ENCODE data around the gene TGFBR3L. TPM values are rescaled to one million over a fixed set of nuclear protein-coding genes. Genes with fewer than 3 reads are reported as not detected.

TGFBR3L gene
- total and polyA plus RNA-seq, 5 donors from 2014 or later: 1.1 TPM; not detected in 4

GRCh38 chr19:7943444-7944176, 29.0 kb downstream of the TGFBR3L start, which contains the start of gene TIMM44:
Gene TIMM44, minus strand, starts transcription at chr19:7943666. Its CDS starts 15 bp downstream, at chr19:7943651.
- H3K4me1 ChIP-seq (ENCODE audit: control insufficient read depth, insufficient read depth, low read length, poor library complexity, severe bottlenecking): peaks cover 18% of the 10 kb centered on the region

GRCh38 chr19:7944177-7944761, 29.6 kb downstream of the TGFBR3L start:
- peaks cover 18% of the 10 kb centered on the region for H3K4me1 ChIP-seq (ENCODE audit: control insufficient read depth, insufficient read depth, low read length, poor library complexity, severe bottlenecking)
- H3K27me3 ChIP-seq (ENCODE audit: control insufficient read depth, insufficient read depth, low read length): no peaks in the 10 kb centered on the region
- peak overlapping the region; percentile 96 for H3K27ac ChIP-seq (ENCODE audit: insufficient read depth, low read length, poor library complexity, severe bottlenecking)
- Mint-ChIP-seq H3K4me1 (peaks cover 0 to 45% (median 22%) of the 10 kb centered on the region in 4 donors), H3K4me3 (peak overlapping the region; percentile 85 to 96 (median 93)), H3K27ac (peak overlapping the region; percentile 97 to 98 (median 98)), H3K36me3 (peaks cover 5% of the 10 kb centered on the region), H3K27me3 (peaks cover 4% of the 10 kb centered on the region), H3K9me3 (no peaks in the 10 kb centered on the region)
- H3K9me3 ChIP-seq (ENCODE audit: control insufficient read depth in 2 of 2, low read length in 2 of 2): no peaks in the 10 kb centered on the region
- peaks cover 12% of the 10 kb centered on the region for H3K36me3 ChIP-seq (ENCODE audit: control insufficient read depth, insufficient read depth, low read length)
- H3K4me3 ChIP-seq (ENCODE audit: low read depth, low read length): peak overlapping the region; percentile 80
- DNase-seq (peak; percentile 75 to 90 (median 83)), ATAC-seq (ENCODE audit: low read depth in 2 of 2) (peak; percentile 20)

More at GRCh38 chr19:7943444-7944176, 29.0 kb downstream of the TGFBR3L start, which contains the start of gene TIMM44:
- peak within 1 kb of the TSS; percentile 80 for H3K4me3 ChIP-seq (ENCODE audit: low read depth, low read length)
- H3K36me3 ChIP-seq (ENCODE audit: control insufficient read depth, insufficient read depth, low read length): peaks cover 12% of the 10 kb centered on the region
- Mint-ChIP-seq H3K27me3 (peaks cover 4% of the 10 kb centered on the region), H3K36me3 (peaks cover 5% of the 10 kb centered on the region), H3K4me1 (peaks cover 4 to 49% (median 24%) of the 10 kb centered on the region in 4 donors), H3K9me3 (no peaks in the 10 kb centered on the region), H3K27ac (peak within 1 kb of the TSS; percentile 97 to 98 (median 98)), H3K4me3 (peak within 1 kb of the TSS; percentile 85 to 96 (median 93))
- H3K9me3 ChIP-seq (ENCODE audit: control insufficient read depth in 2 of 2, low read length in 2 of 2): no peaks in the 10 kb centered on the region
- no peaks in the 10 kb centered on the region for H3K27me3 ChIP-seq (ENCODE audit: control insufficient read depth, insufficient read depth, low read length)
- DNase-seq (peak; percentile 98 to 100 (median 99)), ATAC-seq (ENCODE audit: low read depth in 2 of 2) (peak; percentile 97 to 98)
- H3K27ac ChIP-seq (ENCODE audit: insufficient read depth, low read length, poor library complexity, severe bottlenecking): peak within 1 kb of the TSS; percentile 96

- no peak for ATAC-seq (ENCODE audit: low read depth in 2 of 2)
- no peaks in the 10 kb centered on the region for H3K9me3 Mint-ChIP-seq
- Histone ChIP-seq H3K9me3 (ENCODE audit: control insufficient read depth in 2 of 2, low read length in 2 of 2) (no peaks in the 10 kb centered on the region), H3K27ac (ENCODE audit: insufficient read depth, low read length, poor library complexity, severe bottlenecking) (no peak overlapping the region), H3K4me1 (ENCODE audit: control insufficient read depth, insufficient read depth, low read length, poor library complexity, severe bottlenecking) (peaks cover 8% of the 10 kb centered on the region), H3K4me3 (ENCODE audit: low read depth, low read length) (no peak overlapping the region), H3K36me3 (ENCODE audit: control insufficient read depth, insufficient read depth, low read length) (no peaks in the 10 kb centered on the region), H3K27me3 (ENCODE audit: control insufficient read depth, insufficient read depth, low read length) (no peaks in the 10 kb centered on the region)
- no peaks in the 10 kb centered on the region for H3K36me3 Mint-ChIP-seq
- peaks cover under 1% of the 10 kb centered on the region for H3K27me3 Mint-ChIP-seq
- peaks cover 0 to 17% (median 8%) of the 10 kb centered on the region in 4 donors for H3K4me1 Mint-ChIP-seq
- no peak overlapping the region for H3K4me3 Mint-ChIP-seq
- H3K27ac Mint-ChIP-seq: no peak overlapping the region
- DNase-seq: no peak
Observed at GRCh38 chr19:7947939-7948338, 33.3 kb downstream of the TGFBR3L start.

- no peaks in the 10 kb centered on the region for H3K27me3 ChIP-seq (ENCODE audit: control insufficient read depth, insufficient read depth, low read length)
- H3K4me1 ChIP-seq (ENCODE audit: control insufficient read depth, insufficient read depth, low read length, poor library complexity, severe bottlenecking): no peaks in the 10 kb centered on the region
- H3K4me1 Mint-ChIP-seq: no peaks in the 10 kb centered on the region
Observed at GRCh38 chr19:7953060-7953459, 38.4 kb downstream of the TGFBR3L start.

GRCh38 chr19:7953576-7953975, 38.9 kb downstream of the TGFBR3L start:
- no peaks in the 10 kb centered on the region for H3K36me3 ChIP-seq (ENCODE audit: control insufficient read depth, insufficient read depth, low read length)
- no peaks in the 10 kb centered on the region for H3K4me1 ChIP-seq (ENCODE audit: control insufficient read depth, insufficient read depth, low read length, poor library complexity, severe bottlenecking)
- H3K27me3 ChIP-seq (ENCODE audit: control insufficient read depth, insufficient read depth, low read length): no peaks in the 10 kb centered on the region
- H3K27me3 Mint-ChIP-seq: no peaks in the 10 kb centered on the region
- no peak overlapping the region for H3K4me3 Mint-ChIP-seq
- H3K36me3 Mint-ChIP-seq: no peaks in the 10 kb centered on the region
- no peaks in the 10 kb centered on the region for H3K9me3 ChIP-seq (ENCODE audit: control insufficient read depth in 2 of 2, low read length in 2 of 2)
- ATAC-seq (ENCODE audit: low read depth in 2 of 2): no peak
- no peak for DNase-seq
- H3K9me3 Mint-ChIP-seq: no peaks in the 10 kb centered on the region
- no peak overlapping the region for H3K4me3 ChIP-seq (ENCODE audit: low read depth, low read length)
- no peak overlapping the region for H3K27ac ChIP-seq (ENCODE audit: insufficient read depth, low read length, poor library complexity, severe bottlenecking)
- H3K4me1 Mint-ChIP-seq: no peaks in the 10 kb centered on the region
- peak overlapping the region in 1 of 3 donors; percentile 88 for H3K27ac Mint-ChIP-seq

More at GRCh38 chr19:7953060-7953459, 38.4 kb downstream of the TGFBR3L start:
- ATAC-seq (ENCODE audit: low read depth in 2 of 2) (no peak), DNase-seq (no peak)
- Mint-ChIP-seq H3K4me3 (no peak overlapping the region), H3K36me3 (no peaks in the 10 kb centered on the region), H3K9me3 (no peaks in the 10 kb centered on the region), H3K27me3 (no peaks in the 10 kb centered on the region), H3K27ac (peak overlapping the region in 1 of 3 donors; percentile 43)
- no peak overlapping the region for H3K27ac ChIP-seq (ENCODE audit: insufficient read depth, low read length, poor library complexity, severe bottlenecking)
- H3K9me3 ChIP-seq (ENCODE audit: control insufficient read depth in 2 of 2, low read length in 2 of 2): no peaks in the 10 kb centered on the region
- H3K36me3 ChIP-seq (ENCODE audit: control insufficient read depth, insufficient read depth, low read length): no peaks in the 10 kb centered on the region
- H3K4me3 ChIP-seq (ENCODE audit: low read depth, low read length): no peak overlapping the region

GRCh38 chr19:7955696-7956095, 41.1 kb downstream of the TGFBR3L start:
- no peaks in the 10 kb centered on the region for H3K27me3 Mint-ChIP-seq

GRCh38 chr19:7959211-7959610, 44.6 kb downstream of the TGFBR3L start:
- Mint-ChIP-seq H3K4me3 (no peak overlapping the region), H3K4me1 (no peaks in the 10 kb centered on the region), H3K27me3 (no peaks in the 10 kb centered on the region), H3K27ac (no peak overlapping the region), H3K9me3 (no peaks in the 10 kb centered on the region), H3K36me3 (peaks cover 7% of the 10 kb centered on the region)
- H3K36me3 ChIP-seq (ENCODE audit: control insufficient read depth, insufficient read depth, low read length): peaks cover 36% of the 10 kb centered on the region
- no peak overlapping the region for H3K27ac ChIP-seq (ENCODE audit: insufficient read depth, low read length, poor library complexity, severe bottlenecking)
- no peak overlapping the region for H3K4me3 ChIP-seq (ENCODE audit: low read depth, low read length)
- H3K4me1 ChIP-seq (ENCODE audit: control insufficient read depth, insufficient read depth, low read length, poor library complexity, severe bottlenecking): no peaks in the 10 kb centered on the region
- DNase-seq: no peak
- H3K9me3 ChIP-seq (ENCODE audit: control insufficient read depth in 2 of 2, low read length in 2 of 2): no peaks in the 10 kb centered on the region
- ATAC-seq (ENCODE audit: low read depth in 2 of 2): no peak
- no peaks in the 10 kb centered on the region for H3K27me3 ChIP-seq (ENCODE audit: control insufficient read depth, insufficient read depth, low read length)

More at GRCh38 chr19:7955696-7956095, 41.1 kb downstream of the TGFBR3L start:
- no peaks in the 10 kb centered on the region for H3K9me3 Mint-ChIP-seq
- H3K36me3 ChIP-seq (ENCODE audit: control insufficient read depth, insufficient read depth, low read length): peaks cover 3% of the 10 kb centered on the region
- DNase-seq: no peak
- H3K4me1 Mint-ChIP-seq: no peaks in the 10 kb centered on the region
- H3K4me3 ChIP-seq (ENCODE audit: low read depth, low read length): no peak overlapping the region
- H3K27me3 ChIP-seq (ENCODE audit: control insufficient read depth, insufficient read depth, low read length): no peaks in the 10 kb centered on the region
- no peak overlapping the region for H3K4me3 Mint-ChIP-seq
- no peak overlapping the region for H3K27ac ChIP-seq (ENCODE audit: insufficient read depth, low read length, poor library complexity, severe bottlenecking)
- no peak for ATAC-seq (ENCODE audit: low read depth in 2 of 2)
- H3K9me3 ChIP-seq (ENCODE audit: control insufficient read depth in 2 of 2, low read length in 2 of 2): no peaks in the 10 kb centered on the region
- no peak overlapping the region for H3K27ac Mint-ChIP-seq
- no peaks in the 10 kb centered on the region for H3K4me1 ChIP-seq (ENCODE audit: control insufficient read depth, insufficient read depth, low read length, poor library complexity, severe bottlenecking)
- H3K36me3 Mint-ChIP-seq: no peaks in the 10 kb centered on the region

All from CD4-positive, CD25-positive, alpha-beta regulatory T cell (primary cell).